Astrocyte of the spinal cord (primary cell): ENCODE results near the gene PALLD.

ENCODE experiments used
- DNase-seq: peaks from one replicate; pipeline ENCODE4 v3.0.0; 2011; ENCODE audit warnings: low read depth, low spot score
- H3K4me3 ChIP-seq: 2 replicates; pipeline ENCODE4 v1.5.1; 2011; ENCODE audit warnings: low read depth, mild to moderate bottlenecking, low read length, moderate library complexity
- in situ Hi-C: cut with HindIII; loops from 2 replicates; pipeline ENCODE4 v1.10.0; 2017; ENCODE audit warnings: low sequenced_read_pairs
- TF ChIP-seq, protein P1 (sequence below): IDR thresholded peaks from 2 replicates; pipeline ENCODE4 v1.5.1; 2012; ENCODE audit warnings: low read depth, mild to moderate bottlenecking, low read length, inconsistent platforms

PALLD gene

GRCh38 chr4:168900080-168900479 lies 403.2 kb downstream of the PALLD start:
- DNase-seq, result no peak
- in situ Hi-C loops, result no loop called here

GRCh38 chr4:168907119-168907698 lies 410.4 kb downstream of the PALLD start:
- TF ChIP-seq, protein P1, sequence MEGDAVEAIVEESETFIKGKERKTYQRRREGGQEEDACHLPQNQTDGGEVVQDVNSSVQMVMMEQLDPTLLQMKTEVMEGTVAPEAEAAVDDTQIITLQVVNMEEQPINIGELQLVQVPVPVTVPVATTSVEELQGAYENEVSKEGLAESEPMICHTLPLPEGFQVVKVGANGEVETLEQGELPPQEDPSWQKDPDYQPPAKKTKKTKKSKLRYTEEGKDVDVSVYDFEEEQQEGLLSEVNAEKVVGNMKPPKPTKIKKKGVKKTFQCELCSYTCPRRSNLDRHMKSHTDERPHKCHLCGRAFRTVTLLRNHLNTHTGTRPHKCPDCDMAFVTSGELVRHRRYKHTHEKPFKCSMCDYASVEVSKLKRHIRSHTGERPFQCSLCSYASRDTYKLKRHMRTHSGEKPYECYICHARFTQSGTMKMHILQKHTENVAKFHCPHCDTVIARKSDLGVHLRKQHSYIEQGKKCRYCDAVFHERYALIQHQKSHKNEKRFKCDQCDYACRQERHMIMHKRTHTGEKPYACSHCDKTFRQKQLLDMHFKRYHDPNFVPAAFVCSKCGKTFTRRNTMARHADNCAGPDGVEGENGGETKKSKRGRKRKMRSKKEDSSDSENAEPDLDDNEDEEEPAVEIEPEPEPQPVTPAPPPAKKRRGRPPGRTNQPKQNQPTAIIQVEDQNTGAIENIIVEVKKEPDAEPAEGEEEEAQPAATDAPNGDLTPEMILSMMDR, result no peak
- peak; percentile 48 for DNase-seq
- no peak overlapping the region for H3K4me3 ChIP-seq
- in situ Hi-C loops, result no loop called here

More at GRCh38 chr4:168900080-168900479, 403.2 kb downstream of the PALLD start:
- TF ChIP-seq, protein P1, result no peak
- H3K4me3 ChIP-seq, result no peak overlapping the region

GRCh38 chr4:168908093-168908492 lies 411.2 kb downstream of the PALLD start:
- TF ChIP-seq, protein P1, result no peak
- DNase-seq, result peak; percentile 76
- in situ Hi-C loops, result no loop called here

DNA sequence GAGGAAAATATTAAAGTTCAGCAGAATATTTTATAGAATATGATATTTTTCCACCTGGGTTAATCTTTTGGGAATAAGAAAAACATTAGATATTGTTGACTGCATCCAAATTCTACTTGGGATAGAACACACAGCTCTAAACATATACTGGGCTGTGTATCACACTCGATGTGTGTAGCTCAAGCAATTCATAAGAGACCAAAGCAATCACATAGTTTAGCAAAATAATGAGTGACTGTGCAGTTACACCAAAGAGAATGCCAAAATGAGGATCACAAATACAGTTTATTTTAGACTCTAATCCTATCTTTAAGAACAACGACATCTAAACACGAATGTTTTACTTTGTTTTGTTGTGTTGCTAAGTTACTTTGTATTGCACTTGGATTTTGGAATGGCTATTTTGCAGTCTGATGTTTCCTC lies 412.0 kb downstream of the PALLD start:
- no peak overlapping the region for H3K4me3 ChIP-seq
- in situ Hi-C loops, result no loop called here
- TF ChIP-seq, protein P1, result no peak
- no peak for DNase-seq

More at GRCh38 chr4:168908093-168908492, 411.2 kb downstream of the PALLD start:
- H3K4me3 ChIP-seq, result no peak overlapping the region

GRCh38 chr4:168914095-168914494 lies 417.2 kb downstream of the PALLD start:
- H3K4me3 ChIP-seq, result no peak overlapping the region
- no peak for DNase-seq
- TF ChIP-seq, protein P1, result no peak
- in situ Hi-C loops, result no loop called here

DNA sequence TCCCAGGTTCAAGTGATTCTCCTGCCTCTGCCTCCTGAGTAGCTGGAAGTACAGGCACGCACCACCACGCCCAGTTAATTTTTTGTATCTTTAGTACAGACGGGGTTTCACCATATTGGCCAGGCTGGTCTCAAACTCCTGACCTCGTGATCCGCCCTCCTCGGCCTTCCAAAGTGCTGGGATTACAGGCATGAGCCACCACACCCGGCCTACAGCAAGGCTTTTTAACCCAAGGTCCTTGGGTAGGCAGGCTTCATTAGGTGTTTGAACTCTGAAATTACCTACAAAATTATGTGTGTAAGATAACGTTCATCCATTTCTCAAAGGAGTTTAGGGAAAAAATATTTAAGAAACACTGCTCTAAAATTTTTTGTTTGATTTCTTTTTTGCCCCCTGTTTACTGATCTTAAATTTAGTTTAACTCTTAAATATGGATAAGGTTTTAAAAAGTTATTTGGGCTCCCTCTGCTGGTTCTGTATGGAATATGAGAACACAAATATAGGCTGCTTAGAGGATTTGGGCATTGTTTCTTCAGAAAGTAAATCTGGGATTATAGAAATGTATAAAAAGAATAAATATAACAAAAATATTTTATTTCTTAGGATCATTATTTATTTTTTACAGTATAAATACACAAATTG lies 420.4 kb downstream of the PALLD start:
- H3K4me3 ChIP-seq, result no peak overlapping the region
- TF ChIP-seq, protein P1, result peak; percentile 41
- in situ Hi-C loops, result no loop called here
- DNase-seq, result peak; percentile 67
